H1 (cell line): ENCODE data around the gene TARP.

ENCODE experiments used
- CTCF ChIA-PET: fragments of 300-600 bp; sonication (Branson Sonifier 250); formaldehyde crosslinking; loops from one replicate; lab custom pipeline; 2021; ENCODE audit not compliant: partially characterized antibody; lab: Charles Lee
- POLR2A ChIA-PET: fragments of 300-600 bp; sonication (Branson Sonifier 250); formaldehyde crosslinking; loops from one replicate; lab custom pipeline; 2021; ENCODE audit warnings: inconsistent platforms; ENCODE audit not compliant: partially characterized antibody; lab: Charles Lee
- DNase-seq, 2 experiments: peaks; one replicate each; pipeline versions ENCODE4 v3.0.0 to v3.0.0-alpha.2; 2010 to 2022; ENCODE audit warnings: low spot score in 2 of 2, low read depth in 1 of 2, mixed read lengths in 1 of 2
- FAIRE-seq: peaks from 2 replicates; lab custom pipeline; 2011; peaks lifted over from hg19 to GRCh38; lab: Jason Lieb, UNC
- H2AFZ ChIP-seq: 2 replicates; pipeline ENCODE4 v1.8.1; 2012; ENCODE audit warnings: low read length, inconsistent platforms
- H2AK5ac ChIP-seq: 2 replicates; pipeline ENCODE4 v1.6.1; 2013; ENCODE audit warnings: low read depth, low read length
- H2BK120ac ChIP-seq: replicated peaks from 2 replicates; pipeline ENCODE3; 2013; ENCODE audit warnings: low read depth, low read length, inconsistent platforms
- H2BK12ac ChIP-seq: 2 replicates; pipeline ENCODE4 v1.6.1; 2013; ENCODE audit warnings: low read depth, low read length
- H2BK15ac ChIP-seq: 2 replicates; pipeline ENCODE4 v1.6.1; 2013; ENCODE audit warnings: low read length
- H2BK20ac ChIP-seq: 2 replicates; pipeline ENCODE4 v1.6.1; 2013; ENCODE audit warnings: low read length
- H2BK5ac ChIP-seq: 2 replicates; pipeline ENCODE4 v1.6.1; 2013; ENCODE audit warnings: low read depth, low read length
- H3K14ac ChIP-seq: 2 replicates; pipeline ENCODE4 v1.6.1; 2013; ENCODE audit warnings: inconsistent platforms; ENCODE audit not compliant: insufficient read length
- H3K18ac ChIP-seq: 2 replicates; pipeline ENCODE4 v1.6.1; 2013; ENCODE audit warnings: low read length; ENCODE audit errors: extremely low read depth
- H3K23ac ChIP-seq: 2 replicates; pipeline ENCODE4 v1.6.1; 2013; ENCODE audit warnings: inconsistent platforms; ENCODE audit not compliant: insufficient read length
- H3K23me2 ChIP-seq: 2 replicates; pipeline ENCODE4 v1.6.1; 2013; ENCODE audit warnings: low read depth, low read length
- H3K27ac ChIP-seq: 2 replicates; pipeline ENCODE4 v1.6.1; 2011; ENCODE audit warnings: low read depth, low read length, inconsistent platforms
- H3K27me3 ChIP-seq, 4 experiments: replicated peaks in 1 of 4; 1 replicate in 1 of 4; 2 replicates in 3 of 4; pipeline versions ENCODE4 v1.6.1 to v1.8.1; 2011 to 2013; ENCODE audit warnings: low read length in 3 of 4, mild to moderate bottlenecking in 3 of 4, inconsistent platforms in 2 of 4, mixed read lengths in 2 of 4, moderate library complexity in 1 of 4; ENCODE audit not compliant: control insufficient read depth in 3 of 4, insufficient read depth in 3 of 4; ENCODE audit errors: extremely low read depth in 1 of 4
- H3K36me3 ChIP-seq, 4 experiments: 2 replicates each; pipeline versions ENCODE4 v1.6.1 to v1.8.1; 2011 to 2013; ENCODE audit warnings: mild to moderate bottlenecking in 4 of 4, low read length in 3 of 4, moderate library complexity in 2 of 4, control low read depth in 1 of 4, inconsistent platforms in 1 of 4; ENCODE audit not compliant: insufficient read depth in 4 of 4, control insufficient read depth in 2 of 4
- H3K4ac ChIP-seq: replicated peaks from 2 replicates; pipeline ENCODE3; 2013; ENCODE audit warnings: low read length, low read depth, mixed read lengths, inconsistent platforms; ENCODE audit not compliant: insufficient read length
- H3K4me1 ChIP-seq, 4 experiments: replicated peaks in 1 of 4; 1 replicate in 1 of 4; 2 replicates in 3 of 4; pipeline versions ENCODE4 v1.6.1 to v1.8.1; 2011 to 2013; ENCODE audit warnings: low read length in 3 of 4, inconsistent platforms in 2 of 4, mixed read lengths in 1 of 4; ENCODE audit not compliant: insufficient read depth in 4 of 4, control insufficient read depth in 3 of 4
- H3K4me2 ChIP-seq, 2 experiments: 2 replicates each; pipeline versions ENCODE4 v1.6.1 to v1.8.1; 2011 to 2013; ENCODE audit warnings: low read depth in 2 of 2, low read length in 2 of 2, control low read depth in 1 of 2, inconsistent platforms in 1 of 2, mild to moderate bottlenecking in 1 of 2; ENCODE audit not compliant: insufficient read depth in 1 of 2
- H3K4me3 ChIP-seq, 4 experiments: fragments of 200-600, 300-600 bp in 1 of 4; sonication (generic), shearing (Covaris generic), sonication (Bioruptor Twin) in 1 of 4; 2 replicates each; pipeline versions ENCODE4 v1.5.1 to v1.8.1; 2011 to 2016; ENCODE audit warnings: low read length in 4 of 4, low read depth in 3 of 4, control low read depth in 2 of 4, inconsistent platforms in 2 of 4, mild to moderate bottlenecking in 2 of 4, mixed read lengths in 1 of 4, moderate library complexity in 1 of 4; ENCODE audit not compliant: insufficient read depth in 2 of 4; ENCODE audit errors: extremely low read depth in 1 of 4
- H3K56ac ChIP-seq: replicated peaks from 2 replicates; pipeline ENCODE3; 2013; ENCODE audit warnings: low read depth, mild to moderate bottlenecking, mixed read lengths, low read length, inconsistent platforms; ENCODE audit not compliant: insufficient read length
- H3K79me1 ChIP-seq: 2 replicates; pipeline ENCODE4 v1.6.1; 2013; ENCODE audit warnings: low read depth, low read length, control low read depth
- H3K79me2 ChIP-seq, 2 experiments: 2 replicates each; pipeline versions ENCODE4 v1.6.1 to v1.8.1; 2012 to 2013; ENCODE audit warnings: low read length in 2 of 2, mild to moderate bottlenecking in 2 of 2, inconsistent platforms in 1 of 2; ENCODE audit not compliant: insufficient read depth in 2 of 2, control insufficient read depth in 1 of 2
- H3K9ac ChIP-seq, 4 experiments: replicated peaks in 1 of 4; 1 replicate in 1 of 4; 2 replicates in 3 of 4; pipeline versions ENCODE4 v1.6.1 to v1.8.1; 2011 to 2013; ENCODE audit warnings: low read depth in 3 of 4, low read length in 3 of 4, control low read depth in 2 of 4, mild to moderate bottlenecking in 2 of 4, moderate library complexity in 2 of 4, inconsistent platforms in 1 of 4; ENCODE audit errors: extremely low read depth in 1 of 4
- H3K9me3 ChIP-seq, 2 experiments: 2 replicates each; pipeline versions ENCODE4 v1.6.1 to v1.8.1; 2012 to 2013; ENCODE audit warnings: mild to moderate bottlenecking in 2 of 2, moderate library complexity in 2 of 2, control low read depth in 1 of 2, inconsistent platforms in 1 of 2, low read depth in 1 of 2, low read length in 1 of 2, mixed read lengths in 1 of 2; ENCODE audit not compliant: insufficient read depth in 2 of 2
- H4K20me1 ChIP-seq, 2 experiments: replicated peaks in 1 of 2; 2 replicates each; pipeline versions ENCODE3 to v1.8.1; 2011 to 2013; ENCODE audit warnings: inconsistent platforms in 2 of 2, low read length in 2 of 2, mild to moderate bottlenecking in 1 of 2; ENCODE audit not compliant: insufficient read depth in 2 of 2, control insufficient read depth in 1 of 2
- H4K5ac ChIP-seq: 2 replicates; pipeline ENCODE4 v1.6.1; 2013; ENCODE audit warnings: low read length, low read depth, mixed read lengths, inconsistent platforms; ENCODE audit not compliant: insufficient read length
- H4K8ac ChIP-seq: 2 replicates; pipeline ENCODE4 v1.8.0; 2013; ENCODE audit warnings: mild to moderate bottlenecking, moderate library complexity, low read length, inconsistent platforms; ENCODE audit not compliant: insufficient read depth; ENCODE audit errors: extremely low read depth
- H4K91ac ChIP-seq: replicated peaks from 2 replicates; pipeline ENCODE3; 2013; ENCODE audit warnings: low read length, mixed read lengths, inconsistent platforms; ENCODE audit not compliant: insufficient read length
- EP300 ChIP-seq, 2 experiments: IDR thresholded peaks; 1 replicate in 1 of 2; 2 replicates in 1 of 2; pipeline ENCODE4 v1.6.1; 2011 to 2012; ENCODE audit warnings: low read depth in 2 of 2, low read length in 2 of 2, mild to moderate bottlenecking in 2 of 2, borderline replicate concordance in 1 of 2, inconsistent platforms in 1 of 2, moderate library complexity in 1 of 2
- SIN3A ChIP-seq, 2 experiments: IDR thresholded peaks in 1 of 2; conservative IDR thresholded peaks in 1 of 2; 2 replicates each; pipeline ENCODE4 v1.6.1; 2011 to 2012; ENCODE audit warnings: low read length in 2 of 2, improper control_type of control experiment in 1 of 2, low read depth in 1 of 2, mild to moderate bottlenecking in 1 of 2
- USF2 ChIP-seq: IDR thresholded peaks from 2 replicates; pipeline ENCODE4 v1.6.1; 2011; ENCODE audit warnings: low read length, improper control_type of control experiment
- WGBS, 2 experiments: shearing (Covaris generic) in 1 of 2; methylation state at CpG; one replicate each; pipeline versions ENCODE4 v1.1.6 to v1.1.7; 2013 to 2015; ENCODE audit warnings: low lambda C conversion rate in 2 of 2, mixed read lengths in 2 of 2, inconsistent platforms in 1 of 2, low coverage in 1 of 2, missing lambda C conversion rate in 1 of 2; ENCODE audit not compliant: insufficient replicate concordance in 2 of 2, insufficient coverage in 1 of 2, insufficient read length in 1 of 2; ENCODE audit errors: extremely low coverage in 1 of 2, missing lambda C conversion rate in 1 of 2; 5-methylcytosine and 5-hydroxymethylcytosine counted together

Gene TARP

GRCh38 chr7:38280707-38281106 is 7.3 kb upstream of the TARP start:
- no peak overlapping the region for H3K56ac ChIP-seq
- FAIRE-seq (no peak), DNase-seq (no peak)
- H3K27me3 ChIP-seq = no peaks in the 10 kb centered on the region
- no peak overlapping the region for H3K23ac ChIP-seq
- no peak overlapping the region for H4K91ac ChIP-seq
- no peak overlapping the region for H2AFZ ChIP-seq
- H4K8ac ChIP-seq = no peak overlapping the region
- H3K9ac ChIP-seq = no peak overlapping the region
- 80% methylated on average over 3 of the region's 3 CpGs; no CpG with 5 or more reads in 1 of the 2 experiments for WGBS, 2 experiments
- no peak overlapping the region for H2BK120ac ChIP-seq
- H3K79me1 ChIP-seq = no peaks in the 10 kb centered on the region
- no peak overlapping the region for H3K14ac ChIP-seq
- no peak overlapping the region for H3K4me2 ChIP-seq
- no peaks in the 10 kb centered on the region for H3K23me2 ChIP-seq
- H3K18ac ChIP-seq = no peak overlapping the region
- H2BK12ac ChIP-seq = no peak overlapping the region
- H3K4me3 ChIP-seq = no peak overlapping the region
- no peaks in the 10 kb centered on the region for H3K36me3 ChIP-seq
- H4K20me1 ChIP-seq = no peaks in the 10 kb centered on the region
- H4K5ac ChIP-seq = no peak overlapping the region
- peaks cover 0 to 5% (median 0%) of the 10 kb centered on the region in 4 experiments; a peak in 1 of 7 replicates for H3K4me1 ChIP-seq
- no peak overlapping the region for H2BK15ac ChIP-seq
- ChIA-PET CTCF (interaction anchor here (1.1 to 1.8 kb wide), 4 partner anchors 50 to 202 kb away, joined by 3 to 8 read pairs (median 5); no protein-coding TSS in a partner anchor), POLR2A (no interaction called here)
- no peak overlapping the region for H3K27ac ChIP-seq
- no peak overlapping the region for H3K4ac ChIP-seq
- TF ChIP-seq SIN3A (conservative IDR thresholded peaks at IDR 0.05 in 1 of 2, IDR thresholded peaks at IDR 0.05 in 1 of 2; ENCODE audit: low read depth in 1 of 2, low read length in 2 of 2) (no peak), EP300 (IDR thresholded peaks at IDR 0.05; ENCODE audit: borderline replicate concordance in 1 of 2, low read depth in 2 of 2, low read length in 2 of 2) (no peak), USF2 (no peak)
- H2BK20ac ChIP-seq = no peak overlapping the region
- H3K9me3 ChIP-seq = no peaks in the 10 kb centered on the region
- H2AK5ac ChIP-seq = no peak overlapping the region
- H3K79me2 ChIP-seq = no peaks in the 10 kb centered on the region
- H2BK5ac ChIP-seq = no peak overlapping the region
